NCI-H69 (cell line): ENCODE measurements around the gene PKD1L1.

ENCODE experiments used
- DNase-seq: peaks from one replicate; lab custom pipeline; 2025; lab: John Stamatoyannopoulos, UW

PKD1L1 gene

GRCh38 chr7:47905076-47905920 lies 43.0 kb downstream of the PKD1L1 start:
- DNase-seq, result no peak

GRCh38 chr7:47902013-47902412 lies 46.3 kb downstream of the PKD1L1 start:
- no peak for DNase-seq

- no peak for DNase-seq
Observed at GRCh38 chr7:47901542-47901941, 46.7 kb downstream of the PKD1L1 start.

GRCh38 chr7:47897831-47898230 lies 50.4 kb downstream of the PKD1L1 start:
- DNase-seq, result no peak

- no peak for DNase-seq
Observed at GRCh38 chr7:47896809-47897423, 51.4 kb downstream of the PKD1L1 start.

GRCh38 chr7:47895026-47895425 lies 53.2 kb downstream of the PKD1L1 start:
- no peak for DNase-seq

GRCh38 chr7:47893721-47894365 lies 54.4 kb downstream of the PKD1L1 start:
- no peak for DNase-seq

GRCh38 chr7:47893238-47893637 lies 55.0 kb downstream of the PKD1L1 start:
- DNase-seq, result peak; percentile 56

- DNase-seq, result no peak
Observed at GRCh38 chr7:47890606-47891005, 57.7 kb downstream of the PKD1L1 start.

GRCh38 chr7:47890125-47890524 lies 58.1 kb downstream of the PKD1L1 start:
- DNase-seq, result no peak

GRCh38 chr7:47889723-47890122 lies 58.5 kb downstream of the PKD1L1 start:
- no peak for DNase-seq

GRCh38 chr7:47888371-47889265 lies 59.6 kb downstream of the PKD1L1 start:
- DNase-seq, result no peak

- DNase-seq, result no peak
Observed at GRCh38 chr7:47887016-47887640, 61.1 kb downstream of the PKD1L1 start.

GRCh38 chr7:47885987-47886811 lies 62.1 kb downstream of the PKD1L1 start:
- DNase-seq, result no peak

- no peak for DNase-seq
Observed at GRCh38 chr7:47885309-47885986, 62.8 kb downstream of the PKD1L1 start.

GRCh38 chr7:47884675-47885074 lies 63.6 kb downstream of the PKD1L1 start:
- DNase-seq, result peak; percentile 15

GRCh38 chr7:47882635-47883034 lies 65.6 kb downstream of the PKD1L1 start:
- peak; percentile 6 for DNase-seq

- DNase-seq, result no peak
Observed at GRCh38 chr7:47881256-47881655, 67.0 kb downstream of the PKD1L1 start.

GRCh38 chr7:47878662-47879061 lies 69.6 kb downstream of the PKD1L1 start:
- DNase-seq, result peak; percentile 25

- DNase-seq, result no peak
Observed at GRCh38 chr7:47877336-47877735, 70.9 kb downstream of the PKD1L1 start.
